Stomach smooth muscle (tissue), 2 donors: ENCODE results near the gene CTNNA3.

Source experiments
- H3K27ac ChIP-seq: one replicate; pipeline ENCODE4 v1.7.0; 2013; ENCODE audit warnings: mild to moderate bottlenecking, low read length, inconsistent platforms
- H3K27me3 ChIP-seq, 2 donors: one replicate each; pipeline ENCODE4 v1.7.0; 2013; ENCODE audit warnings: low read length in 2 of 2; ENCODE audit not compliant: insufficient read depth in 2 of 2, control insufficient read depth in 1 of 2
- H3K36me3 ChIP-seq, 2 donors: one replicate each; pipeline ENCODE4 v1.7.0; 2013; ENCODE audit warnings: low read length in 2 of 2; ENCODE audit not compliant: control insufficient read depth in 2 of 2, insufficient read depth in 2 of 2
- H3K4me1 ChIP-seq: one replicate; pipeline ENCODE4 v1.7.0; 2013; ENCODE audit warnings: low read length; ENCODE audit not compliant: control insufficient read depth, insufficient read depth
- H3K4me3 ChIP-seq, 2 donors: one replicate each; pipeline ENCODE4 v1.7.0; 2013; ENCODE audit warnings: low read length in 2 of 2
- H3K9ac ChIP-seq, 2 donors: one replicate each; pipeline ENCODE4 v1.7.0; 2013; ENCODE audit warnings: low read length in 2 of 2, mild to moderate bottlenecking in 1 of 2
- H3K9me3 ChIP-seq, 2 donors: one replicate each; pipeline ENCODE4 v1.7.0; 2013; ENCODE audit warnings: low read length in 2 of 2; ENCODE audit not compliant: control insufficient read depth in 2 of 2
- donor health status: healthy.
- donor health status: Pancreatic carcinoma.

The CTNNA3 gene

GRCh38 chr10:66190413-66190812, 1505.6 kb downstream of the CTNNA3 start:
- no peak overlapping the region for H3K27ac ChIP-seq
- no peak overlapping the region for H3K4me3 ChIP-seq
- H3K27me3 ChIP-seq: no peaks in the 10 kb centered on the region
- no peaks in the 10 kb centered on the region for H3K36me3 ChIP-seq
- H3K9ac ChIP-seq: no peak overlapping the region
- H3K9me3 ChIP-seq: no peaks in the 10 kb centered on the region
- no peaks in the 10 kb centered on the region for H3K4me1 ChIP-seq

- no peak overlapping the region for H3K27ac ChIP-seq
- H3K9ac ChIP-seq: no peak overlapping the region
Observed at GRCh38 chr10:66189271-66189670, 1506.7 kb downstream of the CTNNA3 start.

GRCh38 chr10:66187053-66187733, 1508.8 kb downstream of the CTNNA3 start:
- H3K36me3 ChIP-seq: no peaks in the 10 kb centered on the region
- H3K9ac ChIP-seq: no peak overlapping the region
- no peaks in the 10 kb centered on the region for H3K4me1 ChIP-seq
- H3K9me3 ChIP-seq: no peaks in the 10 kb centered on the region
- H3K27me3 ChIP-seq: no peaks in the 10 kb centered on the region
- no peak overlapping the region for H3K27ac ChIP-seq
- H3K4me3 ChIP-seq: no peak overlapping the region

More at GRCh38 chr10:66189271-66189670, 1506.7 kb downstream of the CTNNA3 start:
- H3K9me3 ChIP-seq: no peaks in the 10 kb centered on the region
- no peaks in the 10 kb centered on the region for H3K36me3 ChIP-seq
- H3K4me3 ChIP-seq: no peak overlapping the region
- H3K4me1 ChIP-seq: no peaks in the 10 kb centered on the region
- no peaks in the 10 kb centered on the region for H3K27me3 ChIP-seq

GRCh38 chr10:66183028-66183427, 1513.0 kb downstream of the CTNNA3 start:
- H3K9me3 ChIP-seq: no peaks in the 10 kb centered on the region
- H3K9ac ChIP-seq: no peak overlapping the region
- no peaks in the 10 kb centered on the region for H3K4me1 ChIP-seq
- no peaks in the 10 kb centered on the region for H3K36me3 ChIP-seq
- no peak overlapping the region for H3K4me3 ChIP-seq
- no peaks in the 10 kb centered on the region for H3K27me3 ChIP-seq
- no peak overlapping the region for H3K27ac ChIP-seq

- Histone ChIP-seq H3K4me1 (no peaks in the 10 kb centered on the region), H3K9ac (no peak overlapping the region)
Observed at GRCh38 chr10:66180581-66181318, 1515.2 kb downstream of the CTNNA3 start.

GRCh38 chr10:66180021-66180420, 1516.0 kb downstream of the CTNNA3 start:
- Histone ChIP-seq H3K36me3 (no peaks in the 10 kb centered on the region), H3K9me3 (no peaks in the 10 kb centered on the region), H3K4me3 (no peak overlapping the region), H3K4me1 (no peaks in the 10 kb centered on the region), H3K9ac (no peak overlapping the region), H3K27ac (no peak overlapping the region), H3K27me3 (no peaks in the 10 kb centered on the region)

More at GRCh38 chr10:66180581-66181318, 1515.2 kb downstream of the CTNNA3 start:
- H3K36me3 ChIP-seq: no peaks in the 10 kb centered on the region
- no peak overlapping the region for H3K27ac ChIP-seq
- H3K4me3 ChIP-seq: no peak overlapping the region
- no peaks in the 10 kb centered on the region for H3K27me3 ChIP-seq
- no peaks in the 10 kb centered on the region for H3K9me3 ChIP-seq

- no peaks in the 10 kb centered on the region for H3K27me3 ChIP-seq
- no peaks in the 10 kb centered on the region for H3K4me1 ChIP-seq
- no peak overlapping the region for H3K4me3 ChIP-seq
- H3K36me3 ChIP-seq: no peaks in the 10 kb centered on the region
- H3K9me3 ChIP-seq: no peaks in the 10 kb centered on the region
- H3K27ac ChIP-seq: no peak overlapping the region
- H3K9ac ChIP-seq: no peak overlapping the region
Observed at GRCh38 chr10:66176772-66177171, 1519.2 kb downstream of the CTNNA3 start.

- H3K9me3 ChIP-seq: no peaks in the 10 kb centered on the region
- no peak overlapping the region for H3K27ac ChIP-seq
- H3K36me3 ChIP-seq: no peaks in the 10 kb centered on the region
- no peak overlapping the region for H3K4me3 ChIP-seq
- no peak overlapping the region for H3K9ac ChIP-seq
- no peaks in the 10 kb centered on the region for H3K27me3 ChIP-seq
- H3K4me1 ChIP-seq: no peaks in the 10 kb centered on the region
Observed at GRCh38 chr10:66167816-66168215, 1528.2 kb downstream of the CTNNA3 start.

- H3K4me1 ChIP-seq: no peaks in the 10 kb centered on the region
- H3K27me3 ChIP-seq: no peaks in the 10 kb centered on the region
- no peak overlapping the region for H3K4me3 ChIP-seq
- H3K36me3 ChIP-seq: no peaks in the 10 kb centered on the region
- no peak overlapping the region for H3K27ac ChIP-seq
- no peak overlapping the region for H3K9ac ChIP-seq
- H3K9me3 ChIP-seq: no peaks in the 10 kb centered on the region
Observed at GRCh38 chr10:66162560-66163143, 1533.3 kb downstream of the CTNNA3 start.

- no peaks in the 10 kb centered on the region for H3K27me3 ChIP-seq
- no peaks in the 10 kb centered on the region for H3K4me1 ChIP-seq
- no peak overlapping the region for H3K9ac ChIP-seq
- H3K4me3 ChIP-seq: no peak overlapping the region
- H3K36me3 ChIP-seq: no peaks in the 10 kb centered on the region
- no peaks in the 10 kb centered on the region for H3K9me3 ChIP-seq
- H3K27ac ChIP-seq: no peak overlapping the region
Observed at GRCh38 chr10:66151346-66151745, 1544.6 kb downstream of the CTNNA3 start.

GRCh38 chr10:66148312-66148711, 1547.7 kb downstream of the CTNNA3 start:
- Histone ChIP-seq H3K27ac (no peak overlapping the region), H3K27me3 (no peaks in the 10 kb centered on the region), H3K9me3 (no peaks in the 10 kb centered on the region), H3K4me3 (no peak overlapping the region), H3K9ac (no peak overlapping the region), H3K4me1 (no peaks in the 10 kb centered on the region), H3K36me3 (no peaks in the 10 kb centered on the region)
